ENCODE measurements around the gene GPC3. TPM values are rescaled to one million over a fixed set of nuclear protein-coding genes. Genes with fewer than 3 reads are reported as not detected.

GPC3 gene
- total RNA-seq, 1 experiment from 2014 or later = 233 TPM

DNA sequence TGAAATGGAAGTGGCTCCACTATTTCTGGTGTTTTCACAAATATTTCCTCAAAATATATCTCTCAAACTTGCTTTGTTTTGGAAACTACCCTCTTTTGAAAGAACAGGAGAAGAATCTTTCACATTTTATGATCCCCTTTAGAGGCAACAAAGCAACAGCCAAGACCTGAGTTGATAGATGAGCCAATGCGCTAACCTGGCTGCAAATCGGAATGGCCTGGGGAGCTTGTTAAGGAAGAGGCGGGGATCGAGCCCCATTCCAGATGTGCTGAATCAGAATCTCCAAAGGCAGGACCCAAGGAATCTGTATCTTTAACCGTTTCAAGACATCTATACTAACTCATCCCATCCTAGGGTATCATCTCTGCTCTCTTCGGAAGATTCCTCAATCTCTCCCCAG, 181.3 kb downstream of the GPC3 start:
- no TSS peak for BruUV-seq (replicated peaks)
- no peak overlapping the region for H3K4me3 ChIP-seq (ENCODE audit: low read depth, low read length)
- no peaks in the 10 kb centered on the region for H3K4me1 ChIP-seq
- Mint-ChIP-seq H3K27ac (ENCODE audit: unreplicated experiment) (no peak overlapping the region), H3K4me1 (ENCODE audit: low read depth, unreplicated experiment) (peaks cover 16% of the 10 kb centered on the region), H3K4me3 (ENCODE audit: unreplicated experiment) (no peak overlapping the region), H3K36me3 (ENCODE audit: insufficient read depth, unreplicated experiment) (no peaks in the 10 kb centered on the region), H3K27me3 (ENCODE audit: insufficient read depth, unreplicated experiment) (no peaks in the 10 kb centered on the region), H3K9me3 (ENCODE audit: unreplicated experiment) (no peaks in the 10 kb centered on the region)
- H3K9me3 ChIP-seq = no peaks in the 10 kb centered on the region
- no peak for DNase-seq
- intact Hi-C loops (cut with micrococcal nuclease; ENCODE audit: unreplicated experiment) = no loop called here
- ChIA-PET POLR2A (no interaction called here), CTCF (no interaction called here)
- TF ChIP-seq, protein P1, sequence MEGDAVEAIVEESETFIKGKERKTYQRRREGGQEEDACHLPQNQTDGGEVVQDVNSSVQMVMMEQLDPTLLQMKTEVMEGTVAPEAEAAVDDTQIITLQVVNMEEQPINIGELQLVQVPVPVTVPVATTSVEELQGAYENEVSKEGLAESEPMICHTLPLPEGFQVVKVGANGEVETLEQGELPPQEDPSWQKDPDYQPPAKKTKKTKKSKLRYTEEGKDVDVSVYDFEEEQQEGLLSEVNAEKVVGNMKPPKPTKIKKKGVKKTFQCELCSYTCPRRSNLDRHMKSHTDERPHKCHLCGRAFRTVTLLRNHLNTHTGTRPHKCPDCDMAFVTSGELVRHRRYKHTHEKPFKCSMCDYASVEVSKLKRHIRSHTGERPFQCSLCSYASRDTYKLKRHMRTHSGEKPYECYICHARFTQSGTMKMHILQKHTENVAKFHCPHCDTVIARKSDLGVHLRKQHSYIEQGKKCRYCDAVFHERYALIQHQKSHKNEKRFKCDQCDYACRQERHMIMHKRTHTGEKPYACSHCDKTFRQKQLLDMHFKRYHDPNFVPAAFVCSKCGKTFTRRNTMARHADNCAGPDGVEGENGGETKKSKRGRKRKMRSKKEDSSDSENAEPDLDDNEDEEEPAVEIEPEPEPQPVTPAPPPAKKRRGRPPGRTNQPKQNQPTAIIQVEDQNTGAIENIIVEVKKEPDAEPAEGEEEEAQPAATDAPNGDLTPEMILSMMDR (IDR thresholded peaks at IDR 0.05; ENCODE audit: insufficient read depth in 1 of 2, low read depth in 1 of 2, low read length in 1 of 2, severe bottlenecking in 1 of 2, unreplicated experiment in 1 of 2) = no peak
- H3K36me3 ChIP-seq (ENCODE audit: control insufficient read depth, insufficient read depth, low read length) = no peaks in the 10 kb centered on the region; the same call in 1 of the 2 replicates
- no peaks in the 10 kb centered on the region for H3K27me3 ChIP-seq (replicated peaks; ENCODE audit: control insufficient read depth, insufficient read depth, low read length)

DNA sequence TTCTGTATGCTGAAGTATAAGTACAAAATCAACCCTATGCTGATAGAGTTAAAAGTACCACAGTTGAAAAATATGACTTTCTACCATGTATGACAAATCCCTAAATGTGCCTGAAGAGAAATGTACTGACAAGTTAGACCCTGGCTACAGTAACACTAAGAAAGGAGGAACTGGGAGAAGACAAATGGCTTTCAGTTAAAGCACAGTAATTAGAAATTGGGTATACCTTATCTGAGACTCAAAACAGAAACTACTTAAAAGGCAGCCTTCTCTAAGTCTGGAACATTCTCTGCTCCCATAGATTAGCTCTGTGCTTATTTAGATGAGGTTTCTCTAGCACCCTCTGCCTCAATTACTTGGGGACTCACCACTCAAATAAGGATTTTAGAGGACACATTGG, 189.1 kb downstream of the GPC3 start:
- Histone ChIP-seq H3K27me3 (replicated peaks; ENCODE audit: control insufficient read depth, insufficient read depth, low read length) (no peaks in the 10 kb centered on the region), H3K4me1 (no peaks in the 10 kb centered on the region), H3K9me3 (no peaks in the 10 kb centered on the region), H3K4me3 (ENCODE audit: low read depth, low read length) (no peak overlapping the region), H3K36me3 (ENCODE audit: control insufficient read depth, insufficient read depth, low read length) (no peaks in the 10 kb centered on the region; the same call in 1 of the 2 replicates)
- no peaks in the 10 kb centered on the region for H3K36me3 Mint-ChIP-seq (ENCODE audit: insufficient read depth, unreplicated experiment)
- no peak overlapping the region for H3K27ac Mint-ChIP-seq (ENCODE audit: unreplicated experiment)
- intact Hi-C loops (cut with micrococcal nuclease; ENCODE audit: unreplicated experiment) = no loop called here
- peaks cover 16% of the 10 kb centered on the region for H3K4me1 Mint-ChIP-seq (ENCODE audit: low read depth, unreplicated experiment)
- no peak for DNase-seq
- POLR2A ChIA-PET = no interaction called here
- TF ChIP-seq, protein P1 (IDR thresholded peaks at IDR 0.05; ENCODE audit: insufficient read depth in 1 of 2, low read depth in 1 of 2, low read length in 1 of 2, severe bottlenecking in 1 of 2, unreplicated experiment in 1 of 2) = no peak
- H3K4me3 Mint-ChIP-seq (ENCODE audit: unreplicated experiment) = no peak overlapping the region
- no TSS peak for BruUV-seq (replicated peaks)
- CTCF ChIA-PET = no interaction called here
- no peaks in the 10 kb centered on the region for H3K9me3 Mint-ChIP-seq (ENCODE audit: unreplicated experiment)
- H3K27me3 Mint-ChIP-seq (ENCODE audit: insufficient read depth, unreplicated experiment) = no peaks in the 10 kb centered on the region

DNA sequence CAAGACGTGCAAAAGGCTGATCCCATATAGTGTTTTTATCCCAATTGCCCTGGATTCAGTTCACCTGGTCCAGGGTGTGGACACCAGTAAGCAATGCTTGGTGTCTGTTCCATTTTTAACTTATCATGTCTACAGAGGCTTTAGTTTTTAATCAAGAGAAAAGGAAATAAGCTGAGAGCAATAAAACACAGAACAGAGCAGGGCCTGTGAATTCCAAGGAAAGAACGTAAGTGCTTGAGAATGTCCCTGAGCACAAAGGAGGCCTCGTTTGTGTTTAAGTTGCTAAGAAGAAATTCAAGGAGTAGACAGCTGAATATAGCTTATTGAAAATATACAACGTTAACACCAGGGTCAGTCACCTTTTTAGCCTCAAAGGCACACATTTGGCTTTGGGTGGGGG, 191.3 kb downstream of the GPC3 start:
- intact Hi-C loops (cut with micrococcal nuclease; ENCODE audit: unreplicated experiment) = no loop called here
- Mint-ChIP-seq H3K9me3 (ENCODE audit: unreplicated experiment) (no peaks in the 10 kb centered on the region), H3K27me3 (ENCODE audit: insufficient read depth, unreplicated experiment) (no peaks in the 10 kb centered on the region), H3K4me1 (ENCODE audit: low read depth, unreplicated experiment) (peaks cover 6% of the 10 kb centered on the region), H3K36me3 (ENCODE audit: insufficient read depth, unreplicated experiment) (no peaks in the 10 kb centered on the region), H3K4me3 (ENCODE audit: unreplicated experiment) (no peak overlapping the region), H3K27ac (ENCODE audit: unreplicated experiment) (no peak overlapping the region)
- Histone ChIP-seq H3K36me3 (ENCODE audit: control insufficient read depth, insufficient read depth, low read length) (no peaks in the 10 kb centered on the region), H3K4me1 (no peaks in the 10 kb centered on the region), H3K4me3 (ENCODE audit: low read depth, low read length) (no peak overlapping the region), H3K27me3 (replicated peaks; ENCODE audit: control insufficient read depth, insufficient read depth, low read length) (no peaks in the 10 kb centered on the region), H3K9me3 (no peaks in the 10 kb centered on the region)
- CTCF ChIA-PET = interaction anchor here (2.2 kb wide), 1 partner anchor 227 kb away, joined by 19 read pairs; no protein-coding TSS in a partner anchor
- no peak for DNase-seq
- TF ChIP-seq, protein P1 (IDR thresholded peaks at IDR 0.05; ENCODE audit: insufficient read depth in 1 of 2, low read depth in 1 of 2, low read length in 1 of 2, severe bottlenecking in 1 of 2, unreplicated experiment in 1 of 2) = no peak
- no TSS peak for BruUV-seq (replicated peaks)
- POLR2A ChIA-PET = no interaction called here
